Prostate gland (tissue), 2 donors: ENCODE results near the gene NTM.

Source experiments
- POLR2AphosphoS5 ChIP-seq: sonication (generic); formaldehyde crosslinking; IDR thresholded peaks from one replicate; pipeline ENCODE4 v1.6.1; 2017; ENCODE audit warnings: antibody characterized with exemption
- TF ChIP-seq, protein P1 (sequence below), 4 experiments: fragments of 200-600 bp in 2 of 4; fragments of 450-650 bp in 2 of 4; sonication (generic) in 2 of 4; IDR thresholded peaks; 1 replicate in 3 of 4; 2 replicates in 1 of 4; pipeline ENCODE4 v1.5.1; 2016 to 2019; ENCODE audit warnings: antibody characterized with exemption in 4 of 4, mild to moderate bottlenecking in 2 of 4, moderate library complexity in 2 of 4

- TF ChIP-seq POLR2AphosphoS5 = no peak
- TF ChIP-seq, protein P1, sequence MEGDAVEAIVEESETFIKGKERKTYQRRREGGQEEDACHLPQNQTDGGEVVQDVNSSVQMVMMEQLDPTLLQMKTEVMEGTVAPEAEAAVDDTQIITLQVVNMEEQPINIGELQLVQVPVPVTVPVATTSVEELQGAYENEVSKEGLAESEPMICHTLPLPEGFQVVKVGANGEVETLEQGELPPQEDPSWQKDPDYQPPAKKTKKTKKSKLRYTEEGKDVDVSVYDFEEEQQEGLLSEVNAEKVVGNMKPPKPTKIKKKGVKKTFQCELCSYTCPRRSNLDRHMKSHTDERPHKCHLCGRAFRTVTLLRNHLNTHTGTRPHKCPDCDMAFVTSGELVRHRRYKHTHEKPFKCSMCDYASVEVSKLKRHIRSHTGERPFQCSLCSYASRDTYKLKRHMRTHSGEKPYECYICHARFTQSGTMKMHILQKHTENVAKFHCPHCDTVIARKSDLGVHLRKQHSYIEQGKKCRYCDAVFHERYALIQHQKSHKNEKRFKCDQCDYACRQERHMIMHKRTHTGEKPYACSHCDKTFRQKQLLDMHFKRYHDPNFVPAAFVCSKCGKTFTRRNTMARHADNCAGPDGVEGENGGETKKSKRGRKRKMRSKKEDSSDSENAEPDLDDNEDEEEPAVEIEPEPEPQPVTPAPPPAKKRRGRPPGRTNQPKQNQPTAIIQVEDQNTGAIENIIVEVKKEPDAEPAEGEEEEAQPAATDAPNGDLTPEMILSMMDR (IDR thresholded peaks at IDR 0.05) = no peak
These were observed 883.3 kb downstream of the NTM start for GRCh38 chr11:132253469-132254264.
